ENCODE results near the gene CD82.
"Not testable (repeated sequence)": the region's sequence is repeated elsewhere in the genome, so short reads cannot be mapped to it uniquely, and the experiment has no call there.

The CD82 gene

DNA sequence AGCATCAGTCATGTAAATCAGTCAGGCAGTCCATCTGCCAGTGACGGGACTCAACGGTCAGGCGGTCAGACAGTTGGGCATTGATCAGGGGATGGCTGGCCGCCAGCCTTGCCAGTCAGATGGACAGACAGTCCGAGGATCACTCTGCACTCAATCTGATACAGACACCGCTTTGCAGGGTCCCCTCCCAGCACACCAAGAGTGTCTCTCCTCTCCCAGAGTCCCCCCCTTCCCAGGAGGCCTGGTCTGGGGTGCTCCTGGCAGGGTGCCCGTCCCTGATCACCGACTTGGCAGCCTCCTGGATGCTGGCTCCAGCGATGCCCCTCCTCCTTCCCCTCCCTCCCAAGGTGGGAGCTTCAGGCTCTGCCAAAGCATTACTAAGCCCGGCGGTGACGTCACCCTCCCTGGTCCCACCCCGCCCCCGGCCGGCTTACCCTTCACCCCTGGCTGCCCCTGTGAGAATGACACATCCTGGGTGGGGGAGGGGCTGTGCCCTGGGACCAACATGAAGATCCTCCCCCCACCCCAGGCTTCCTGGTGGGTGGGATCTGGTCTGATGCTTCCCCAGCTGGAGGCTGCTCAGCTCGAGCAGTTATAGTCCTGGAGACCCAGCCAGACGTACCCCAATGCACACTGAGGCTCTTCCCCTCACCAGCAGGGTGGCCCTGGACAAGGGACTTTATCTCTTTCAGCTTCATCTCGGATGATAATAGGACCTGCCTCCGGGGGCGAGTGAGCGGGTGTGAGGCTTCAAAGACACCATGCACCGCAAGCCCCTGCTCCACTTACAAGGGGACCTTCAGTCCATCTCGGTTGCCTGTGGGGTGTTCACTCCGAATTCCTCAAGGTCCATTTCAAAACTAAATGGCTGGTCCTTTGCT, 69.2 kb downstream of the CD82 start:
- no peak overlapping the region for H3K27ac ChIP-seq
- TF ChIP-seq CTCF (conservative IDR thresholded peaks at IDR 0.05), result no peak

GRCh38 chr11:44637487-44637886, 72.0 kb downstream of the CD82 start:
- no peak for TF ChIP-seq CTCF (conservative IDR thresholded peaks at IDR 0.05)
- no peak overlapping the region for H3K27ac ChIP-seq

- no peak for TF ChIP-seq CTCF (conservative IDR thresholded peaks at IDR 0.05)
- H3K27ac ChIP-seq, result no peak overlapping the region
Measured at GRCh38 chr11:44638032-44638431, 72.6 kb downstream of the CD82 start.

DNA sequence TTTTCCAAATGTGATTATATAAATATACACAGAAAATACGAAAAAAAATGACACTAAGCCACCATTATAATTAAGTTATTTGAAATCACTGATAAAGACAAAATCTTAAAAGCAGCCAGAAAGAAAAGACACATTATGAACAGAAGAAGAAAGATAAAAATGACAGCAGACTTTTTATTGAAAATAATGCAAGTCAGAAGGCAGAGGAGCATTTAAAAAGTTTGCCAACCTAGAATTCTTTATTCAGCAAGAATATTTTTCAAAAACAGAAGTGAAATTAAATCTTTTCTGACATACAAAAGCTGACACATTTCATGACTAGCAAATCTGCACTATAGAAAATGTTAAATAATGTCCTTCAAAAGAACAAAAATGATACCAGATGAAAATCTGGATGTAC, 77.8 kb downstream of the CD82 start:
- H3K27ac ChIP-seq, result no peak overlapping the region
- TF ChIP-seq CTCF (conservative IDR thresholded peaks at IDR 0.05), result no peak

DNA sequence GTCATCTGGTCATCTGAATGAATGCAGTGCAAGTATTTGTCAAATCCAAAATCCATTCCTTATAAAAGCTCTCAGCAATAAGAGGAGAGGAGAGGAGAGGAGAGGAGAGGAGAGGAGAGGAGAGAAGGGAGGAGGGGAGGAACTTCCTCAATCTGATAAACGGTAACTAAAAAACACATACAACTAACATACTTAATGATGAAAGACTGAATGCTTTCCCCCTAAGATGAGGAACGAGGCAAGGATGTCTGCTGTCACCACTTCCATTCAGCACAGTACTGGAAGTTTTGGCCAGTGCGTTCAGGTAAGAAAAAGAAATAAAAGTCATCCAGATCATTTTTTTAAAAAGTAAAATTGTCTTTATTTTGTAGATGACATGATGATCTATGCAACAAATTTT, 80.4 kb downstream of the CD82 start:
- H3K27ac ChIP-seq, result no peak overlapping the region
- TF ChIP-seq CTCF (conservative IDR thresholded peaks at IDR 0.05), result no peak

DNA sequence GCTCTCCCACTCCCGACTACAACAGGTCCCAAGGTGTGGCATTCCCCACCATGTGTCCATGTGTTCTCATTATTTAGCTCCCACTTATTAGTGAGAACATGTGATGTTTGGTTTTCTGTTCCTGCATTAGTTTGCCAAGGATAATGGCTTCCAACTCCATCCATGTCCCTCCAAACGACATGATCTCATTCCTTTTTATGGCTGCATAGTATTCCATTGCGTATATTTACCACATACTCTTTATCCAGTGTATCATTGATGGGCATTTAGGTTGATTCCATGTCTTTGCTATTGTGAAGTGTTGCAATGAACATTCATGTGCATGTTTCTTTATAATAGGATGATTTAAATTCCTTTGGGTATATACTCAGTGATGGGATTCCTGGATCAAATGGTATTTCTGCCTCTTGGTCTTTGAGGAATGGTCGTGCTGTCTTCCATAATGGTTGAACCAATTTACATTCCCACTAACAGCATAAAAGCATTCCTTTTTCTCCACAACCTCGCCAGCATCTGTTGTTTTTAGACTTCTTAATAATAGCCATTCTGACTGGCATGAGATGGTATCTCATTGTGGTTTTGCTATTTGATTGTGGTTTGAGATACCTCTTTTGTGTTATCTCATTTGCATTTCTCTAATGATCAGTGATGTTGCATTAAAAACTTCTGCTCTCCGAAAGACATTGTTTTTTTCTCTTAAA, 81.9 kb downstream of the CD82 start:
- H3K27ac ChIP-seq, result not testable (repeated sequence)

GRCh38 chr11:44648109-44648508, 82.6 kb downstream of the CD82 start:
- no peak overlapping the region for H3K27ac ChIP-seq
- no peak for TF ChIP-seq CTCF (conservative IDR thresholded peaks at IDR 0.05)

Measured in VCaP (cell line).